HFF-Myc (cell line): ENCODE measurements around the gene CSF3R.

Experiments
- DNase-seq: peaks from one replicate; pipeline ENCODE4 v3.0.0-alpha.2; 2011; ENCODE audit warnings: low read depth; ENCODE audit errors: extremely low read depth
- H3K4me3 ChIP-seq: replicated peaks from 2 replicates; pipeline ENCODE4 v1.5.1; 2011; ENCODE audit warnings: low read depth, mild to moderate bottlenecking, control low read depth, low read length
- TF ChIP-seq, protein P1 (sequence below): IDR thresholded peaks from 2 replicates; pipeline ENCODE4 v1.5.1; 2012; ENCODE audit warnings: mild to moderate bottlenecking, low read depth, low read length, control low read depth; ENCODE audit errors: missing control alignments

Gene CSF3R

GRCh38 chr1:36525166-36525565 lies 42.5 kb upstream of the CSF3R start:
- H3K4me3 ChIP-seq = no peak overlapping the region
- TF ChIP-seq, protein P1, sequence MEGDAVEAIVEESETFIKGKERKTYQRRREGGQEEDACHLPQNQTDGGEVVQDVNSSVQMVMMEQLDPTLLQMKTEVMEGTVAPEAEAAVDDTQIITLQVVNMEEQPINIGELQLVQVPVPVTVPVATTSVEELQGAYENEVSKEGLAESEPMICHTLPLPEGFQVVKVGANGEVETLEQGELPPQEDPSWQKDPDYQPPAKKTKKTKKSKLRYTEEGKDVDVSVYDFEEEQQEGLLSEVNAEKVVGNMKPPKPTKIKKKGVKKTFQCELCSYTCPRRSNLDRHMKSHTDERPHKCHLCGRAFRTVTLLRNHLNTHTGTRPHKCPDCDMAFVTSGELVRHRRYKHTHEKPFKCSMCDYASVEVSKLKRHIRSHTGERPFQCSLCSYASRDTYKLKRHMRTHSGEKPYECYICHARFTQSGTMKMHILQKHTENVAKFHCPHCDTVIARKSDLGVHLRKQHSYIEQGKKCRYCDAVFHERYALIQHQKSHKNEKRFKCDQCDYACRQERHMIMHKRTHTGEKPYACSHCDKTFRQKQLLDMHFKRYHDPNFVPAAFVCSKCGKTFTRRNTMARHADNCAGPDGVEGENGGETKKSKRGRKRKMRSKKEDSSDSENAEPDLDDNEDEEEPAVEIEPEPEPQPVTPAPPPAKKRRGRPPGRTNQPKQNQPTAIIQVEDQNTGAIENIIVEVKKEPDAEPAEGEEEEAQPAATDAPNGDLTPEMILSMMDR = no peak
- DNase-seq = no peak

DNA sequence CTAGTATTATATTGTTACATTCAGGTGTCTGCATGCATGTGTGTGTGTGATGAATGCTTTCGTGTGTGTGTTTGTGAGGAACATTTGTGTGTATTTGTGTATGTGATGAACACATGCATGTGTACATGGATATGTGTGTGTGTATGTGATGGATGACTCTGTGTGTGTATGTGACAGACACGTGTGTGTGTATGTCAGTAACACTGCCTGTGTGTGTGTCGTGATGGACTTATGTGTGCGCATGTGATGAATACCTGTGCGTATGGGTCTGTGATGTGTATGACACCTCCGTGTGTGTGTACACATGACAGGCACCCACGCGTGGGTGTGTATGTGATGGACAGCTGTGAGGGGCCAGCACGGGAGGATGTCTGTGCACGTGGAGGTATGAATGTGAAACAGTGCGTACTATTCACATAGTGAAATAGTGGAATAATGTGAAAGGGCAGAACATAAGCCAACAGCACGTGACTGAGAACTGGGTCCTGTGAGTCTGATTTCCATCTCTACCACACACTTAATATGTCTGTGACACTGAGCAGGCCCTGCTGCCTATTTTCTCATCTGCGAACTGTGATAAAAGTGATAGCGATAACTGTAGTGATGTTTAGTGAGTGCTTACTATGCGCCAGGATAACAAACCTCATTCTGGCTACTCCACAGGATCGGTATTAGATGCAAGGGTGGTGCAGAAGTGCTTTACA lies 41.8 kb upstream of the CSF3R start:
- H3K4me3 ChIP-seq = no peak overlapping the region
- DNase-seq = no peak
- TF ChIP-seq, protein P1 = no peak

DNA sequence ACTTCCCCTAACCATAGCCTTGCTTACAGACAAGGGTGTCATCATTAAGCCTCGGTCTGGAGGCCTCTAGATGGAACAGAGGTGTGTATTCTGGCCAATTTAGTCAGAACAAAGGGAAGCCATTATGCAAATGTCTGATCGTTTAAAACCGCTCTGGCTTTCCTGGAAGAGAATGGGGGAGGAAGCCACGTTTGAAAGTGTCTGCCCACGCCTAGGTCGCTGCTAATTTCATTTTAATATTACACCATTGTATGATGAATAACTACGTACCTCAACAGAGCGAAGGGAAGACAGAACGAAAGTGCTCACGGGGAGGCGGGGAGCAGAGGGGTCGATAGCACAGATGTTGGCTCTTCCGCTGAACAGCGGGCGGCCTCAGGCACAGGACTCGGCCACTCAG lies 41.1 kb upstream of the CSF3R start:
- H3K4me3 ChIP-seq = no peak overlapping the region
- DNase-seq = no peak
- TF ChIP-seq, protein P1 = no peak

DNA sequence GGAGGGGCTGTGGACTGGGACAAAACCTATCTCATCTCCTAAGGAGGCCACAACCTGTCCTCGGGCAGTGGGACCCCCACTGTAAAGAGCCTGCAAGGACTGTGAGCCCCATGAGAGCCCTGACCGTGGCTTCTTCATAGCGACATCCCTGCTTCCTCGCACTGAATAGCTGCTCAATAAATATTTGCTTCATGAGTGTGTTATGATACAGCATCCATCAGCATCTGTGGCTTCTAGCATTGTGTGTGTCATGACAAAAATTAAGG lies 40.5 kb upstream of the CSF3R start:
- no peak overlapping the region for H3K4me3 ChIP-seq
- no peak for DNase-seq
- TF ChIP-seq, protein P1 = no peak

- no peak for DNase-seq
- no peak overlapping the region for H3K4me3 ChIP-seq
- TF ChIP-seq, protein P1 = no peak
Measured at GRCh38 chr1:36522461-36523229, 39.9 kb upstream of the CSF3R start.

GRCh38 chr1:36522021-36522420 lies 39.3 kb upstream of the CSF3R start:
- no peak overlapping the region for H3K4me3 ChIP-seq
- no peak for DNase-seq
- TF ChIP-seq, protein P1 = no peak
